ENCODE data around the gene OR4D11.
"Not testable (repeated sequence)": the region's sequence is repeated elsewhere in the genome, so short reads cannot be mapped to it uniquely, and the experiment has no call there.

- not testable (repeated sequence) for TF ChIP-seq POLR2A (IDR thresholded peaks at IDR 0.05)
- TF ChIP-seq, protein P1, sequence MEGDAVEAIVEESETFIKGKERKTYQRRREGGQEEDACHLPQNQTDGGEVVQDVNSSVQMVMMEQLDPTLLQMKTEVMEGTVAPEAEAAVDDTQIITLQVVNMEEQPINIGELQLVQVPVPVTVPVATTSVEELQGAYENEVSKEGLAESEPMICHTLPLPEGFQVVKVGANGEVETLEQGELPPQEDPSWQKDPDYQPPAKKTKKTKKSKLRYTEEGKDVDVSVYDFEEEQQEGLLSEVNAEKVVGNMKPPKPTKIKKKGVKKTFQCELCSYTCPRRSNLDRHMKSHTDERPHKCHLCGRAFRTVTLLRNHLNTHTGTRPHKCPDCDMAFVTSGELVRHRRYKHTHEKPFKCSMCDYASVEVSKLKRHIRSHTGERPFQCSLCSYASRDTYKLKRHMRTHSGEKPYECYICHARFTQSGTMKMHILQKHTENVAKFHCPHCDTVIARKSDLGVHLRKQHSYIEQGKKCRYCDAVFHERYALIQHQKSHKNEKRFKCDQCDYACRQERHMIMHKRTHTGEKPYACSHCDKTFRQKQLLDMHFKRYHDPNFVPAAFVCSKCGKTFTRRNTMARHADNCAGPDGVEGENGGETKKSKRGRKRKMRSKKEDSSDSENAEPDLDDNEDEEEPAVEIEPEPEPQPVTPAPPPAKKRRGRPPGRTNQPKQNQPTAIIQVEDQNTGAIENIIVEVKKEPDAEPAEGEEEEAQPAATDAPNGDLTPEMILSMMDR (IDR thresholded peaks at IDR 0.05) = not testable (repeated sequence)
These were observed 40.3 kb downstream of the OR4D11 start for GRCh38 chr11:59543713-59544112.
